Activated CD8-positive, alpha-beta memory T cell treated with anti-CD3 and anti-CD28 coated beads for 36 hours (primary cell): ENCODE results near the gene PSMA5. TPM values are rescaled to one million over a fixed set of nuclear protein-coding genes. Genes with fewer than 3 reads are reported as not detected.

Source experiments
- CTCF ChIA-PET: fragments of 350-600 bp; sonication (Branson Sonifier 250); formaldehyde crosslinking; loops from one replicate; lab custom pipeline; 2021; ENCODE audit warnings: antibody characterized with exemption; lab: Charles Lee
- POLR2A ChIA-PET: fragments of 350-600 bp; sonication (Branson Sonifier 250); formaldehyde crosslinking; loops from one replicate; lab custom pipeline; 2021; ENCODE audit warnings: antibody characterized with exemption; lab: Charles Lee
- total RNA-seq, 2 experiments: library from RNA; stranded (reverse); gene quantifications; one replicate each; pipeline ENCODE4 v1.2.3, GENCODE V29; 2021

PSMA5 gene
- total RNA-seq, 2 experiments from 2014 or later = 223 to 233 TPM

GRCh38 chr1:109441069-109441468 lies 14.8 kb upstream of the PSMA5 start:
- ChIA-PET POLR2A (no interaction called here), CTCF (no interaction called here)

- CTCF ChIA-PET = interaction anchor here (1.3 kb wide), 1 partner anchor 55 kb away, joined by 3 read pairs; the partner anchor contains the start of gene CYB561D1
- POLR2A ChIA-PET = no interaction called here
Observed at GRCh38 chr1:109438798-109439297, 12.6 kb upstream of the PSMA5 start.

- CTCF ChIA-PET = no interaction called here
- POLR2A ChIA-PET = no interaction called here
Observed at GRCh38 chr1:109434484-109434883, 8.2 kb upstream of the PSMA5 start.

- ChIA-PET CTCF (no interaction called here), POLR2A (no interaction called here)
Observed at GRCh38 chr1:109433322-109433721, 7.1 kb upstream of the PSMA5 start.

GRCh38 chr1:109432336-109432735 lies 6.1 kb upstream of the PSMA5 start:
- ChIA-PET CTCF (interaction anchor here (0.5 kb wide), 1 partner anchor 38 kb away, joined by 3 read pairs; no protein-coding TSS in a partner anchor), POLR2A (no interaction called here)

GRCh38 chr1:109427171-109427467 lies 871 bp upstream of the PSMA5 start:
- ChIA-PET CTCF (interaction anchor here (0.7 to 4.5 kb wide), 2 partner anchors 52 to 105 kb away, joined by 4 to 20 read pairs; no protein-coding TSS in a partner anchor), POLR2A (interaction anchor here (1.2 to 1.7 kb wide), 2 partner anchors 106 to 212 kb away, joined by 4 to 9 read pairs; no protein-coding TSS in a partner anchor)

GRCh38 chr1:109425391-109426280 lies 612 bp downstream of the PSMA5 start:
- POLR2A ChIA-PET = interaction anchor here (0.6 to 2.9 kb wide), 9 partner anchors 35 to 326 kb away, joined by 3 to 9 read pairs (median 4); partner anchors contain the start of genes AMIGO1, ATXN7L2 and GNAI3
- CTCF ChIA-PET = interaction anchor here (0.9 to 4.5 kb wide), 6 partner anchors 26 to 120 kb away, joined by 3 to 20 read pairs (median 4); no protein-coding TSS in a partner anchor

- ChIA-PET CTCF (interaction anchor here (1.2 kb wide), 1 partner anchor 9 kb away, joined by 3 read pairs; no protein-coding TSS in a partner anchor), POLR2A (interaction anchor here (2.9 kb wide), 1 partner anchor 323 kb away, joined by 6 read pairs; no protein-coding TSS in a partner anchor)
Observed at GRCh38 chr1:109423498-109423897, 2.8 kb downstream of the PSMA5 start.

GRCh38 chr1:109412551-109412950 lies 13.7 kb downstream of the PSMA5 start:
- CTCF ChIA-PET = interaction anchor here (1.2 to 1.6 kb wide), 3 partner anchors 14 to 120 kb away, joined by 3 to 6 read pairs (median 4); partner anchors contain the start of genes CYB561D1 and SORT1
- POLR2A ChIA-PET = no interaction called here

- ChIA-PET CTCF (no interaction called here), POLR2A (interaction anchor here (0.6 kb wide), 1 partner anchor 163 kb away, joined by 4 read pairs; no protein-coding TSS in a partner anchor)
Observed at GRCh38 chr1:109404838-109405237, 21.4 kb downstream of the PSMA5 start.

GRCh38 chr1:109402025-109402424 lies 24.2 kb downstream of the PSMA5 start:
- POLR2A ChIA-PET = interaction anchor here (0.6 kb wide), 1 partner anchor 590 kb away, joined by 7 read pairs; no protein-coding TSS in a partner anchor
- CTCF ChIA-PET = interaction anchor here (0.7 to 5.4 kb wide), 3 partner anchors 29 to 366 kb away, joined by 3 to 34 read pairs (median 3); no protein-coding TSS in a partner anchor

GRCh38 chr1:109400035-109400655 lies 26.1 kb downstream of the PSMA5 start:
- ChIA-PET CTCF (interaction anchor here (0.5 to 5.4 kb wide), 11 partner anchors 17 to 1262 kb away, joined by 3 to 34 read pairs (median 4); partner anchors contain the start of gene PSRC1), POLR2A (interaction anchor here (0.7 kb wide), 1 partner anchor 111 kb away, joined by 3 read pairs; no protein-coding TSS in a partner anchor)

- POLR2A ChIA-PET = interaction anchor here (0.9 kb wide), 1 partner anchor 16 kb away, joined by 3 read pairs; no protein-coding TSS in a partner anchor
Observed at GRCh38 chr1:109399326-109399957, 26.8 kb downstream of the PSMA5 start.

GRCh38 chr1:109398343-109399225 lies 27.7 kb downstream of the PSMA5 start:
- POLR2A ChIA-PET = interaction anchor here (0.9 kb wide), 1 partner anchor 15 kb away, joined by 3 read pairs; no protein-coding TSS in a partner anchor
- CTCF ChIA-PET = interaction anchor here (0.6 to 5.4 kb wide), 22 partner anchors 9 to 1188 kb away, joined by 3 to 34 read pairs (median 4); partner anchors contain the start of genes ATXN7L2 and PSRC1

More at GRCh38 chr1:109399326-109399957, 26.8 kb downstream of the PSMA5 start:
- CTCF ChIA-PET = interaction anchor here (0.6 to 5.4 kb wide), 23 partner anchors 10 to 1262 kb away, joined by 3 to 34 read pairs (median 4); partner anchors contain the start of genes ATXN7L2 and PSRC1

GRCh38 chr1:109397581-109398342 lies 28.5 kb downstream of the PSMA5 start, which contains the start of gene SORT1:
TSS of gene SORT1 (minus strand) at chr1:109397918. CDS start at chr1:109397892, 26 bp downstream.
- ChIA-PET POLR2A (no interaction called here), CTCF (interaction anchor here (0.7 to 5.4 kb wide), 15 partner anchors 8 to 298 kb away, joined by 3 to 34 read pairs (median 4); partner anchors contain the start of gene PSRC1)
